ENCODE measurements around the gene LCLAT1. TPM values are rescaled to one million over a fixed set of nuclear protein-coding genes. Genes with fewer than 3 reads are reported as not detected.

LCLAT1 gene
- total RNA-seq, 1 donor from 2014 or later, result 16.5 TPM

DNA sequence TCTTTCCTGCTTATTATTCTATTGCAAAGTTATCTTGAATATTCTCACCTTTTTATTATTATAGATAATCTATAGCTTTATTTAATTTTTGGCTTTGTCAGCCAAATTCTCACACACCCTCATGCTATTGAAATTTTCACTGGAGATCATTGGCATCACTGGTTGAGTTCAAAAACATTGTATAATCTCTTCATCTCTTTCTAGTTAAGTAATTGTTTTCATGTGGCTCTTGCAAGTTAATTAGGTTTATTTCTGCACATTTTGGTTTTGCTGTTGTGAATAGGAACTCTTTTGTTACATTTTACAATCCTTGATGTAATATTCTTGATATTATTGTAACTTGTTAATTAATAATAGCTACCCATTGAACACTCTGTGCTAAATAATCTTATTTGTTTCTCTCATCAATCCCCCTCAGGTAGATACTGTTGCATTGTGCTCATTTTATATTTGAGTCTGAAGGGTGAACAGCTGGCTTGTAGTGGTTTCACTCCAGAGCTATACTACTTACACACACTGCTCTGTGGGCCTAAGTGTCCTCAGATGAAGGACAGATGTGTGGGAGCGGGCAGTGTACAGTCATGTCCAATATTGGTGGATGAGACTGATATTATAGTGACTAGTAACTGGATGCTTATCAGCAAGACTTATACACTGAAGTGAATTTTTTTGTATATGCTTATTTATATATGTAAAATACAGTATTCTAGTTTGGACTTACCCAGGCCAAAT, 112.7 kb downstream of the LCLAT1 start:
- intact Hi-C loops (cut with DNase I), result no loop called here
- TF ChIP-seq CTCF (IDR thresholded peaks at IDR 0.05), result no peak
- Histone ChIP-seq H3K4me3 (no peak overlapping the region), H3K36me3 (no peaks in the 10 kb centered on the region), H3K27ac (no peak overlapping the region), H3K27me3 (no peaks in the 10 kb centered on the region), H3K9me3 (no peaks in the 10 kb centered on the region), H3K4me1 (no peaks in the 10 kb centered on the region)
- DNase-seq (no peak), ATAC-seq (no peak)

DNA sequence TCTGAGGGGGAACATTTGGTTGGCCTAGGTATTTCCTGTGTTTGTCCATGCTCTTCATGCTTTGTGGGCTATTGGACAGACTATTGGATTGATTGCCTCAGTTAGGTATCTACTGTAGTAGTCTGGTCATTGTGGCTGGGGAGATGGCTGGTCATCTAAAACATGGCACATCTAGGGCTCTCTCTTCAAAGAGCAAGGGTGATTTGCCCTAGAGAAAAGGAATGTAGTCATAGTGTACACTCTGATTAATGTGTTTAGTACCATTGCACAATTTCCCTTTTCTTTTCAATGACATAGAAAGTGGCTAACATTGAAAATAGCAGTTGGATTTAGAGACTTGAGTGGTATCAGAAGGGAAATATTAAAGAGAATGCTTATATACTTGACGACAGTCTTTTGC, 114.3 kb downstream of the LCLAT1 start:
- H3K27ac ChIP-seq, result no peak overlapping the region
- DNase-seq (no peak), ATAC-seq (no peak)
- intact Hi-C loops (cut with DNase I), result no loop called here
- H3K4me1 ChIP-seq, result no peaks in the 10 kb centered on the region
- H3K36me3 ChIP-seq, result no peaks in the 10 kb centered on the region
- no peaks in the 10 kb centered on the region for H3K9me3 ChIP-seq
- no peak overlapping the region for H3K4me3 ChIP-seq
- no peak for TF ChIP-seq CTCF (IDR thresholded peaks at IDR 0.05)
- no peaks in the 10 kb centered on the region for H3K27me3 ChIP-seq

DNA sequence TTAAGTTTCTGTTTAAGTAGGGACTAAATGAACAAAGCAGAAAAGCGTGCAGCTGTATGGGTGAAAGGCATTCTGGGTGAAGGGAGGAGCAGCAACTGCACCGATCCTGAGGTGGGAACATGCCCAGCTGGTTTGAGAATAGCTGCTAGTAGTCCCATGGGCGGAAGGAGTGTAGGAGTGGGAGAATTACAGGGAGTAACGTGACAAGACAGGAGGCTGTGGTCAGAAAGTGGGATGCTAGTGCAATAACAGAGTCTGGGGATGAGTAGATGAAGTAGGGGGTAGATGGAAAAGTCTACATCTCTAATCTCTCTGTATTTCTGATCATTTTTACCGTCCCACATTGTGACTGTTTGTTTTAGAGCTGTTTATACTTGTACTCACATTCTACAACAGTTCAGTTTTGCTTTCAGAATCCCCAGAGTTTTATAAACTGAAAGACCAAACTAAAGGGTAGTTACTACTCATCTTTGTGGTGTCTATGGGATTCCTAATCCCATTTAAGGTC, 118.9 kb downstream of the LCLAT1 start:
- H3K27ac ChIP-seq, result peak overlapping the region; percentile 21
- ATAC-seq, result no peak
- TF ChIP-seq CTCF (IDR thresholded peaks at IDR 0.05), result no peak
- intact Hi-C loops (cut with DNase I), result no loop called here
- H3K9me3 ChIP-seq, result no peaks in the 10 kb centered on the region
- no peak overlapping the region for H3K4me3 ChIP-seq
- no peak for DNase-seq
- H3K27me3 ChIP-seq, result no peaks in the 10 kb centered on the region
- no peaks in the 10 kb centered on the region for H3K4me1 ChIP-seq
- no peaks in the 10 kb centered on the region for H3K36me3 ChIP-seq

GRCh38 chr2:30566631-30567030, 119.6 kb downstream of the LCLAT1 start:
- Histone ChIP-seq H3K4me3 (no peak overlapping the region), H3K27ac (peak overlapping the region; percentile 21), H3K4me1 (no peaks in the 10 kb centered on the region), H3K36me3 (no peaks in the 10 kb centered on the region), H3K9me3 (no peaks in the 10 kb centered on the region), H3K27me3 (no peaks in the 10 kb centered on the region)
- intact Hi-C loops (cut with DNase I), result no loop called here
- no peak for TF ChIP-seq CTCF (IDR thresholded peaks at IDR 0.05)
- no peak for DNase-seq
- ATAC-seq, result no peak

DNA sequence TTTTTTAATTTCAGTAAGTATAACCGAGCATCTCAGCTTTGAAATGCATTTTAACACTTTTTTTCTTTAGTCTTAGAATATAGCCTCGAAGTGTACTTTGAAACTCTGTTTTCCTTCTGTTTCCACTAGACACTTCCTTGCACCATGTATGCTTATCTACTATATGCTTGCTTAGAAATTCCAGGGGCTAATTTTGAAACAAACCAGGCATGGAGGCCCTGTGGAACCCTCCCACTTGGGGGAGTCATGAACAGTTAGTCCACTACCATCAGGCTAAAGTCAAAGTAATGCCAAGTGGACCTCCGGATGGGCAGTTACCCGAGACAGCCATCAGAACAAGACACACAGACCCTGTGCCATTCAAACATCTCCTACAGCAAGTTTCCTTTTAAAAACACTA, 120.3 kb downstream of the LCLAT1 start:
- no peak for DNase-seq
- intact Hi-C loops (cut with DNase I), result no loop called here
- H3K27me3 ChIP-seq, result no peaks in the 10 kb centered on the region
- H3K4me1 ChIP-seq, result no peaks in the 10 kb centered on the region
- H3K9me3 ChIP-seq, result no peaks in the 10 kb centered on the region
- H3K36me3 ChIP-seq, result no peaks in the 10 kb centered on the region
- TF ChIP-seq CTCF (IDR thresholded peaks at IDR 0.05), result no peak
- no peak for ATAC-seq
- peak overlapping the region; percentile 33 for H3K27ac ChIP-seq
- H3K4me3 ChIP-seq, result no peak overlapping the region

All from upper lobe of right lung (tissue), 1 donor.